8988T (cell line): ENCODE measurements around the gene CXCL14.

ENCODE experiments used
- DNase-seq: peaks from one replicate; pipeline ENCODE4 v3.0.0; 2011

The CXCL14 gene, protein sequence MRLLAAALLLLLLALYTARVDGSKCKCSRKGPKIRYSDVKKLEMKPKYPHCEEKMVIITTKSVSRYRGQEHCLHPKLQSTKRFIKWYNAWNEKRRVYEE

DNA sequence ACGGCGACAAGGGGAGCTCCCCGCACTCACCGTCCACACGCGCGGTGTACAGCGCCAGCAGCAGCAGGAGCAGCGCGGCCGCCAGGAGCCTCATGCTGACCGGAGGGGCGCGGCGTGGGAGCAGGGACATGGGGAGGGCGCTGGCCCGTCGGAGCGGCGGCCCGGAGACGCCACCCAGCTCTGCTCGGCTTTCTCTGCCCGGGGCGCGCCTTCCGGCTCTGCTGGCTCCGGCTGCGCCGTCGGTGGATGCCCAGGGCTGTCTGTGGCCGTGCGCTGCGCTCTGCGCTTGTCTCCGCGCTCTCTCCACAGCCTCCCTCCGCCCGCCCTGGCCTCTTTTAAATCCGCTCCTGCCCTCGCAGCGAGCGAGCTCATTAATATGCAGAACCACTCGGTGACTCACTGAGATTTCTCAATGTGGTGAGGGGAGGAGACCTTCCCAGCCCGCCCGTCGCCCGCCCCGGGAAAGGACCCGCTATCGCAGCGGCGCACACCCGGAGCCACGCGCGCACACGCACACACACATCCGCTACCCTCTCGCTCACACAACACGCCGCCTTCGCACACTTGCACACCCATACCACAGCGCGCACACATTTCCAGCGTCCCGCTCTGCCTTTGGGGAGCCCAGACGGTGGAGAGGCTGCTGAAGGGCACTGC lies at the start of gene CXCL14:
Gene CXCL14 (minus strand): TSS at position 307 of the 657 bp plus-strand sequence. CDS start 213 bp downstream, at position 94.
- DNase-seq, result no peak

DNA sequence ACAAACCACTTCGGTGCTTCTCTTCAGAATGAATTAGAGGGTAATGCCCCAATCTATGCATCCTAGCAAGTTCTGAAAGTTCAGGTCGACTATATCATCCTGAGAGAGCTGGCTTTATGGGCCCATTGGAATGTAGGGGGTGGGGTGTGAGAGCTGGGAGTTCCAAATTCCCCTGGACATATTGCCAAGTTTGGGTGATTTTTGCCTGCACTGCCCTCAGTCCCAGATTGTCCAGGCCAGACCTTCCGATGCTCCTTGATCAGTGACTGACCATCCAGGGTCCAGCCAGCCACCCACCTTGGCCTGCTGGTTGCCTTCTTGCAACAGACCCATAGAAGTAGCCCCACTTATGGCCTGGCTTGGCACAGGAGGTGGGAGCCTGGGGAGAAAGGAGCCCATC lies 47.8 kb upstream of the CXCL14 start:
- no peak for DNase-seq

DNA sequence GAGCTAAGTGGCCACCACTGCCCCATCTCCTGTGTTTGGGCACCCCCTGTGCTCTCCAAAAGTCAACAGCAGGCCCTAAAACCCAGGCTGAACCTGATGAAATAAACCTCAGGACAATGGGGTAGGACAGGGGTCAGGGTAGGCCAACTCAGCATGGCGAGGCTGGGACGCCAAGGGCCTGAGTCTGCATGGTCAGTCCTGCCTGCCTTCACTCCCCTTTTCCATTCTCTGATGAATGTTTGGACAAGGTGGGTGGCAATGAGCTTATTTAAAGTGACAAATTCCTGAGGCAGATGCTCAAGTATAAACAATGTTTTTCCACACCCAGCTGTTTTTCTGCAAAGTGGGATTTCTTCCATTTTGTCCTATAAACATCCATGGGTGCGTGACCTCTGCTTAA lies 47.2 kb upstream of the CXCL14 start:
- DNase-seq, result no peak

DNA sequence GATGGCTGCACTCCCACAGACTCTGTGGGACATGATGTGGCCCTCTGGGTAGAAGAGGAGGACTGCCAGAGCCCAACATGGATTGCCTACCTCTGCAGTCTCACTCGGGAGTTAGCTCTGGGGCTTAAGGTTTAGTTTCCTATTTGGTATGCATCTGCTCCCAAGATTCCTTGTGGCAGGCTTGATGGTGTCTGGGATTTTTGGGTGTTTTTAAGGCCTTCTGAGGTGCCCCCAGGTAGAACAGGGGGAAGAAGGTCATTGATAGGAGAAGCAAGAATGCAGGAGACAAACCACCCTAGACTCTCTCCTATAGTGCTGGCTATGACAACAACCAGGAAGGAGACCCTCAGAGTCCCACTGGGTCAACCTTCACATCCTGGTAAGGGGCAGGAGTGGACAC lies 46.7 kb upstream of the CXCL14 start:
- DNase-seq, result no peak

DNA sequence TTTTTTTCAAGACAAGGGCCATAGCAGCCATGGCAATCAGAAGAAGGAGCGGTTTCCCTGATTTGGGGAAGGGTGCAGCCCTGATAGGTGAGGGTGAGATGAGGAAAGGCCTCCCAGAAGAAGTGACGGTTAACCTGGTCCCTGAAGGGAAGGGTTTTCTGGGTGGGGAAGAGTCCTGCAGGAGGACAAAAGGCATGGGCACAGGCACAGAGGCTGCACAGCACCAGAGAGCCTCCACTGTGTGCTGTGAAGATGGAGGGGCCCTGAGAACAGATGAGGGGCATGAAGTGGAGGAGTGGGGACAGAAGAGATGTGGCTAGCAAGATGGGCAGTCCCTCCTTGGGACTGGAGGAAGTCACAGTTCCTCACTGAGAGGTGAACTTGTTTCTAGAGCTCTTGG lies 46.3 kb upstream of the CXCL14 start:
- no peak for DNase-seq

DNA sequence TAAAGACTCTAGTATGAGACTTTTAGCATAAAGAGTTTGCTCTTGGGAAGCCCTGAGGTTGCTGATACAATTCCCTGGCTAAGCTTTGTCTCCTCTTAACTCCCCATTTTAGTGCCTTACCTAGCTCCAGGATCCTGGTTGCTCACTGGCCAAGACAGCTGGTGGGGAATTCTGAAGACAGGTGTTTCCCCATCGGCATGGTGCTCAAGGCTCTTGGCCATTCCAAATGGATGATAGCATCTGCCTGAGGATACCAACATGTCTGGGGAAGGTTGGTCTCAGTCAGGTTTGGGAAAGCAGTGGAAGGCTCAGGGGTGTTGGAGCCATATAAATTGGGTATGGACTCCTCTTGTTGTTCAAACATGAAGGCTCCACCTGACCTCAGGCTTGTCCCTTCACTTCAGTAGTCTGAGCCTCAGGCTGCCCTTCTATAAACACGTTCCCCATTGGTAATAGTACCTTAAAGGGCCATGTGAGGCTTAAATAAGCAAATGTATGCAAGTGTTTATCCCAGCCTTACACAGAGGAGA lies 44.5 kb upstream of the CXCL14 start:
- DNase-seq, result no peak

DNA sequence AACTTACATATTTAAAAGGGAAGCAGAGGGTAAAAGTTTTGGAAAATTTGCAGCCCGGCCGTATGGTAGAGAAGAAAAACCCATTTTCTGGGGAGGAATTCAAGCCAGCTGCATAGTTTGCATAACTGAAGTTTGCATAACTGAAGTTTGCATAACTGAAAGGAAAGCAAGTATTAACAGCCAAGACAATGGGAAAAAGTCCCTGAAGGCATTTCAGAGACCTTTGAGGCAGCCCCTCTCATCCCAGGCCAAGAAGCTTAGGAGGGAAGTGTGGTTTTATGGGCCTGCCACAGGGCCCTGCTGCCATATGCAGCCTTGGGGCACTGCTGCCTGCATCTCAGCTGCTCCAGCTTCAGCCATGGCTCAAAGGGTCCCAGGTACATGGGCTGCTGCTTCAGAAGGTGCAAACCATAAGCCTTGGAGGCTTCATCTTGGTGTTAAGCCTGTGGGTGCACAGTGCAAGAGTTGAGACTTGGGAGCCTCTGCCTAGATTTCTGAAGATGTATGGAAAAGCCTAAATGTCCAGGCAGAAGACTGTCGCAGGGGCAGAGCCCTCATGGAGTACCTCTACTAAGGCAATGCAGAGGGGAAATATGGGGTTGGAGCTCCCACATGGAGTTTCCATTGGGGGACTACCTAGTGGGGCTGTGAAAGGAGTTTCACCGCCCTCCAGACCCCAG lies 36.9 kb upstream of the CXCL14 start:
- DNase-seq, result no peak

DNA sequence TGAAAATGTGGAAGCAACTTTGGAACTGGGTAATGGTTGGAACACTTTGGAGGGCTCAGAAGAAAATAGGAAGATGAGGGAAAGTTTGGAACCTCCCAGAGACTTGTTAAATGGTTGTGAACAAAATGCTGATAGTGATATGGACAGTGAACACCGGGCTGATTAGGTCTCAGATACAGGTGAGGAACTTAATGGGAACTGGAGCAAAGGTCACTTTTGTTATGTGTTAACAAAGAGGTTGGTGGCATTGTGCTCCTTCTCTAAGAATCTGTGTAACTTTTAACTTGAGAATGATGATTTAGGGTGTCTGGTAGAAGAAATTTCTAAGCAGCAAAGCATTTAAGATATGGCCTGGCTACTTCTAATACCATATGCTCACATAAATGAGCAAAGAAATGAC lies 36.4 kb upstream of the CXCL14 start:
- no peak for DNase-seq

DNA sequence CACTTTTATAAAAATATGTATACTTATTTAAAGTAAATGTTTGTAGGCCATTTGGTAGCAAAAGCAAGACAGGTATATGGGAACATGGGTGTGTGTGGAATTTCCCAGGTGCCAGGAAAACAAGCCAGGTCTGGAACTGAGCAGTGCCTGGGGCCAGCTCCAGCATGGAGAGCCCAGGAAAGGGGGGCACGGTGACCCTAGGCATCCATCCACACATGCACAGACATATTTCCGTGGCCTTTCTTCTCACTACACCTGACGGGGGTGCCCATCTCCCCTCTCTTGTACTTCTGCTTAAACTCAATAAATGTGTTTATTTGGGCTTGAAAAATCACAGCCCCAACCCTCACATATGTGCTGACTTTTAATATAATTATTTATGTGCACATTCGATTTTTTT lies 31.2 kb upstream of the CXCL14 start:
- DNase-seq, result no peak

DNA sequence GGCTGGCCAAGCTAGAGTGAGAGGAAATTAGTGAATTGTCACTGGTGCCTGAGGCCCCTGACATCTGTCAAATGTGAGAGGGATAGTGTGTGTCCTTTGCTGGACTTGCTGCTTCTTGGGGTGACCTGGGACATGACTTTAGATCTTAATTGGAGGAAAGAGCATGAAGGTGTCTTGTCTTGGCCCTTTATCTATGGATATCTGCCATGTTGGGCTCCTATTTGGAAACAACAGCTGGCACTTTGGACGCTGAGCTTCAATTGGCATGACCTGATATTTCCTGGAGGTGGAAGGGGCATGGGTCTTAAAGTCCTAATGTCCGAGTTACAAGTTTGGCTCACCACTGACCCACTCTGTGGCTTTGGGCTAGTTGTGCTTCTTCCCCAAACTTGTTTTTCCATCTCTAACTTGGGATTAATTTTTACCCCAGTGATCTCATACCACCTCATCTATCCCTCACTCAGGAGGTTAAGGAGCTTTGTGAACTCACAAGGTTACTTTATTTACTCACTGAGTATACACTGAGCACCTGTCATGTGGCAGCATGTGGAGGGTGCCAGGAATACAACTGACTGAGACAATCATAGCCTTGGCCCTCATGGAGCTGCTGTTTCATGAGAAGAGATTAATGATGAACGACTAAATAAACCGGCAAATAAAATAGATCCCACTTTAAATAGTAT lies 30.1 kb upstream of the CXCL14 start:
- DNase-seq, result no peak

DNA sequence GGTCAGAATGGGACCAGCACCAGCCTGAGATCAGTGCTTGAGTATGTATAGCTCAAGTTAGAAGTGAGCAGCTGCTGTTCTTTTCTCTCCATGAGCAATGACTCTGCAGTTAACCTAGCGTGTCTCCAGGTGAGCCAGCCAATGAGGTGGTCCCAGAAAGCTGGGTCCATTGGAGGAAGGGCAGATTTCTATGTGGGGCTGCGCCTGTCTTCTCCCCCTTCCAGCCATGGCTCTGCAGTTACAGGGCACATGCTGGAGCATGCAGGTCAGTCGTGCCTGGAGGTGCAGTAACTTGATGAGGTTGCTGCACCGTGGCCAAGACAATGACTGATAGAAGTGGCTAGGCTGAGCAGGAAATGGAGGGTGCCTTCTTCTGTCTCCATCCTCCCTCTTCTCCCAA lies 29.6 kb upstream of the CXCL14 start:
- DNase-seq, result no peak

DNA sequence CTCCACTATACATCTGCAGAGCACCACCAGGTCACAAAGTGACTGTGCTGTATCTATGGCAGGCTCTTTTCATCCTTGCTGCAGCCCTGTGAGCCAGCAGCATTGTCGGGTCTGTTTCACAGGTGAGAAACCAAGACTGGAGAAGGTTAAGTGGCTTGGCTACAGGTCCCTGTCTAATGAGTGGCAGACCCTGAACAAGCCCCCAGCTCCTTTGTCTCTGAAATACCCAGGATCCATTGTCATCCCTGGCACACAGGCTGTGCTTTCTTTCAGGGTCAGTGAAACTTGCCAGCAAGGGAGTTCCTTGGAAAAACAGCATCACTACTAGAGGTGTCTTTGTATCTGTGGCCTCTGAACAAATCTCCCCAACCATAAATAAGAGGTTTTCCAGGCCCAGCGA lies 27.6 kb upstream of the CXCL14 start:
- DNase-seq, result no peak

DNA sequence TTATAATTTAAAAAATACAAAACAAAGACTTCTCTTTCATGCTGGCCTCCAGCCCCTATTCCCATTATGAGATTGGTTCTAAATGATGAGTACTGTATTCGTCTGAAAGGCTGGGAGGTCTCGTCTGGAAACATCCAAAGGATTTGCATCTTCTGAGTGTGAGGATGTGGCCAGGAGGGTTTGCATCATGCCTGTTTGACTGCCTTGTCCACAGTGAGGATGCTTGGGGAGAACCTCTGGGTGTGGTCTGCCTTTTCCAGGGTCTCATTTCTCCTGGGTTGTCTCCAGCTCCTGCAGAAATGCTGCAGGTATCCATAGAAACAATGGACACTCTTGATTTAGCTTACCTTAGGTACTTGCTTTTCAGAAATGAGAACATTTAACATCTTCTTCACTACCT lies 26.4 kb upstream of the CXCL14 start:
- DNase-seq, result no peak

DNA sequence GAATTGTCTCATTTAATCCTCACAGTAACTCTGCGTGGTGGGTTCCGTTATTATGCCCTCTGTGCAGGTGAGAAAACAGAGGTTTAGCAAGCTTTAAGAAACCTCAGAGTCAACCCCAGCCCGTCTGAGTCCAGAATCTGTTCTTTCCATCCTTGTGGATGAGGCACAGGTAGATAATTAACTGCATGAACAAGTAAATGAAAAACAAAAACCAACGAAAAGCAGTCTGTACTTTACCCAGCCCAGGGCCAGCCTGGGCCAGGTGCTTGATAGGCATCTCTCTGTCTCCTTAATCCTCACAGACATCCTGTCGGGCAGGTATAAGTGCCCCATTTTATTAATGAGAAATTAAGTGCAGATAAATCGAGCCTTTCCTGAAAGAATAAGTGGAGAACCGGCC lies 25.3 kb upstream of the CXCL14 start:
- DNase-seq, result no peak

DNA sequence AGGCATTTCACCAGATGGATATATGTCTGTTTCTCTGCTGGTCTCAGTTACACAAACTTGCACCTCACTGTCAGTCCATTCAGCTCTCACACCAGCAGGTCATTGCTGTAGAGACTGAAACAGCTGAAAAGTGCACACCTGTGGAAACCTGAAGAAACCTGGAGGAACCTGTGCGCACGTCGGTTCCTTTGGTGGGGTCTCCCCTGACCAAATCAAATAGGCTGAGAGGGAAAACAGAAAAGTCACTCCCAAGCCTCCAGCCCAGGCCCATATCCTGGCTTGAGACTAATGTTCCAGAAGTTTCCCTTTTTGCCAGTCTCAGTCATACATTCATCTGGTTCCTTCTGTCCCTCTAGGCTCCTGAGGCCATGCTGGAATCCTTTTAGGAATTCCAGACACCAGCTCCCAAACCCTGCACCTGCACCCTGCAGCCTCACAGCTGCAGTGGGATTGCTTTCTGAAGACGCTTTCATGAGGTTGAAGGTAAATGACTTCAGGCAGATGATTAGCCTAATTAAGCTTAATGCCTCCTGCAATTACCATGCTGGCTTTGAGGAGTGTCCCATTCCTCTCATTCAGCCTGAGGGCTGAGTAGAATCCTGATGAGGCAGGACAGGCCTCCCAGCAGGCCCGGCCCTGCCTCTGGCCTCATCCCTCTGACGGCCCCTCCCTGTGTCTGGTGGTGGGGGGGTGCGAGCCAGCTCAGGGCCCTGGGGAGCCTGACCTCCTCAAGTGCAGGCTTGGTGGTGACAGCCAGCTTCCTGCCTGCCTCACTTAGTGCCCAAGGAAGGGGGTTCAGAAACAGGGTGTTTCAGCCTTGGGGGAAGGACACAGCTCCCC lies 24.3 kb upstream of the CXCL14 start:
- DNase-seq, result no peak

DNA sequence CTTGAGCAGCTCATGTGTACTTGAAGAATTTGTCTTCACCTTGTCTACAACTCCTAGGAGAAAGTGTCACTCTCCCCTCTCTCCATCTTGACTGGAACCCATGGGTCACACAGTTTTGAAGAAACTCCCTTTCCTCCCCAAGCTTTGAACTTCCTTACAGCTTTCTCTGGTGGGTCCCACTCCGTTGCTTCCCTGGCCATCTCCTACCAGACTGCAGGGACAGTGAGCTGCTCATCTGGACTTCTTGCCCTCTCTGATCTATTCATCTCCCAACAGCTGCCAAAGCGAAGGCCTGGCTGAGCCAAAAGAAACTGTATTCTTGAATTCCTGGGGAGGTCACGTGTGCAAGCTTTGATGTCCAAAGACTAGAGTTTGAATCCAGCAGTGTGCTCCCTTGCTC lies 22.7 kb upstream of the CXCL14 start:
- no peak for DNase-seq

DNA sequence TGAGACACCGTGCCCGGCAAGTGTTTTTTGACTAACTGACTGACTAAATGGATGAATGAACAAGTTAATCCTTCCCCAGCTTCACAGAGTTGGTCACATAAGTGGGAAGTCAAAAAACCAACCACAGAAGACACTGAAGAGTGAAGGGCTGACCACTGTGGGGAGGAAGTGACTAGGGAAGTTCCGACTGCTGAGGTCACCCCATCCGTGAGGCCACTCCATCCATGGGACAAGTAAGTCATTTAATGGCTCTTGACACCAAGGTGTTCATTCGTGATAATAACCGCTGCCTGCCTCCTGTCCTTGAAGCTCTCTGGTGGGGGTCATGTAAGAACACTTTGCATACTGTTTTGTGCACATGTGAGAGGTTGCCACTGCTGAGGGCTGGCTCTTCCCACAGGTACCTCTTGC lies 22.2 kb upstream of the CXCL14 start:
- DNase-seq, result no peak

DNA sequence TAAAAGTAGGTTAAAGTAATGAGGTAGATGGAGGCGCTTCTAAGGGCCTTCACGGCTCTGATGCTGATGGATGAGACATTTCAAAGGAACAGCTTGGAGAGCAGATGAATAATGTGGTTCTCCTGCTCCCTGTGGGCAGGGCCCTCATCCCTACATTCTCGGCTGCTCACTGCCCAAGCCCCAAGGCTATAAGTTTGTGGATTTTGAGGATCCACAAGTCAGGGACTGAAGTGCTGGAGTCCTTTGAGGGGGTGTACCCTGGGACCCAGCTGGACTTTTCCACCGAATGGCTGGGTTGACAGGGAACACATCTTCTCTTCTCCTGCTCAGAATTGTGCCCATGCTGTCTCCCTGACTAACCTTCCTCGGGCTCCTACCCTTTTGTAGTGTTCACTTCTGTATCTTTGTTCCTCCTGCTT lies 21.4 kb upstream of the CXCL14 start:
- no peak for DNase-seq

DNA sequence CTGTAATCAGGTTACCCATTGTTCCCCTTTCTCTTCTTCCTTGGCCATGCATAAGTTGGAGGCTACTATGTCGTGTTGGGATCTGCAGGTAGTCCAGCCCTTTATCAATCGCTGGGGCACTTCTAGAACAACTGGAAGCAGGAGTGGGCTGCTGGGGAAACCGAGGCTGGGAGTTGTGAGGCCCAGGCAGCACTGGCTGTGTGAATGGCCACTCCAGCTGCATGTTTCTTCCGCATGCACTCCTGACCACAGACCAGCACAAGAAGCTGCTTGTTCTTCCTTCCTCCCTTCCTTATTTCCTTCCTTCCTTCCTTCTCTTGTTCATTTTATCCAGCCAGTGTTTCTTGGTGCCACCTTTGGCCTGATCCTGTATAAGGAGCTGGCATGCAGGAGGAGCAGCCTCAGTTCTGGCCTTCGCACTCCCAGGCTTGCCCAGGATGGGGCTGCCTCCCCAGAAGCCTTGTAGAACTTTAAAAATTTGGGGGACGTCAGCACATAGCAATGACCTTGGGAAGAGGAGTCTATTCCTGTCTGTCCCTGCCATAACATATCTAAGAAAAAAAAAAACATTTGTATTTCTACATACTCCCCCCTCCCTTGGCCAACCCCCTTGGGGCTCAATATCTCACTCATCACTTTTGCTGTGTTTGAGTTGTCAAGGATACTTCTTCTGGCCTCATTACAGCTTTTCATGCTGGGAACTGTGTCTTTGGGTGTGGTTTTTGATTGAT lies 20.8 kb upstream of the CXCL14 start:
- DNase-seq, result no peak

DNA sequence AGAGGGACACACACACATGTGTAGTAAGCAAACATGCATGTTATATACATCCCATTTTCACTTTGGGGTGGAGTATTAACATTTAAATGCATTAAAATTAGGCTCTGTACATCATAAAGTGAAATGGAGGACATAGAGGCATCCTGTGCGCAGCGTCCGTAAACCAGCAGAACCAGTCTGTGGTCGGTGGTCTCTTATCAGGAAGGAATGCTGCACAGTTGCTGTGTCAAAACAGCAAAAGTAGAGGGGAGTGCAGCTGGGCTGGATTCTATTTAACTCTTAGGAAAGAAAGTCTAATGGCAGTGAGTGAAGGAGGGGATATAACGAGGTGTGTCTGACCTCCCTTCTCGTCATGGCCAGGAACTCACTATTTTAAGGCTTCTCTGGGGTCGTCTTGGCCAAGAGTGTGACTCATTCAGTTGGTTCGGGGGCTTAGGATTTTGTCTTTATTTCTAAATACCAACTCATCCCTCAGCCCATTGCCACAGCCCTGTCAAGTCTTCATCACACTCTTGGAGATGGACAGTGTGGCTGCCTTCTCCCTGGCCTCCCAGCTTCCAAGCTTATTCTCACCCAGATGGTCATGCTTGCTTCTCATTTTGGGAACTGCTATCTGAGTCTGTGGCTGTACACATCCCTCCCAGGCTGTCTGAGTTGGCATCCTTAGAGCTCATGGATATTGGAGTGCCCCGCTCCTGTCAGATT lies 20.1 kb upstream of the CXCL14 start:
- DNase-seq, result no peak

DNA sequence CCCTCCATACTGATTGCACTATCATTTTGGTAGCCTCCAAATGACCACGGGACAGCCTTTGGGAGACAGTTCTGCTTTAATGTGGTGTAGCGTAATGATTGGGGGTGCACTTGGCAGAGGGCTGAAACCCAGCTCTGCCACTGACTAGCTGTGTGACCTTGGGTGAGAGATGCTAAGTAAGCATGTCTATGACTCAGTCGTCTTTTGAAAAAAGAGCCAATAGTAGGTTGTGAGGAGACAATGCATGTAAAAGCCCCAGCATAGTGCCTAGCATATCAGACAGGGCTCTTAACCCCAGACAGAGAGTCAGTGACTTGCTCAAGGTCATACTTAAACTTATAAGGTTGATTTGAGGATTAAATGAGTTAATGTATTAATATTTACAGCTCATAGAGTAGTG lies 18.0 kb upstream of the CXCL14 start:
- no peak for DNase-seq
